IPS-18a (cell line): Measurements from ENCODE around the gene CD1C.
"Not testable (repeated sequence)": the region's sequence is repeated elsewhere in the genome, so short reads cannot be mapped to it uniquely, and the experiment has no call there.

ENCODE experiments used
- H3K27ac ChIP-seq: one replicate; pipeline ENCODE4 v1.5.1; 2013; ENCODE audit warnings: low read length
- H3K27me3 ChIP-seq: one replicate; pipeline ENCODE4 v1.6.1; 2013; ENCODE audit warnings: mild to moderate bottlenecking, low read length; ENCODE audit not compliant: control insufficient read depth, insufficient read depth
- H3K36me3 ChIP-seq: one replicate; pipeline ENCODE4 v1.6.1; 2013; ENCODE audit warnings: low read depth, low read length; ENCODE audit not compliant: control insufficient read depth
- H3K4me1 ChIP-seq: one replicate; pipeline ENCODE4 v1.6.1; 2013; ENCODE audit warnings: low read depth, low read length; ENCODE audit not compliant: control insufficient read depth
- H3K4me3 ChIP-seq: one replicate; pipeline ENCODE4 v1.5.1; 2013; ENCODE audit warnings: low read length
- H3K9ac ChIP-seq: one replicate; pipeline ENCODE4 v1.6.1; 2013; ENCODE audit warnings: mild to moderate bottlenecking, low read length, moderate library complexity
- H3K9me3 ChIP-seq: one replicate; pipeline ENCODE4 v1.6.1; 2013; ENCODE audit warnings: low read depth, low read length; ENCODE audit not compliant: control insufficient read depth

The CD1C gene

DNA sequence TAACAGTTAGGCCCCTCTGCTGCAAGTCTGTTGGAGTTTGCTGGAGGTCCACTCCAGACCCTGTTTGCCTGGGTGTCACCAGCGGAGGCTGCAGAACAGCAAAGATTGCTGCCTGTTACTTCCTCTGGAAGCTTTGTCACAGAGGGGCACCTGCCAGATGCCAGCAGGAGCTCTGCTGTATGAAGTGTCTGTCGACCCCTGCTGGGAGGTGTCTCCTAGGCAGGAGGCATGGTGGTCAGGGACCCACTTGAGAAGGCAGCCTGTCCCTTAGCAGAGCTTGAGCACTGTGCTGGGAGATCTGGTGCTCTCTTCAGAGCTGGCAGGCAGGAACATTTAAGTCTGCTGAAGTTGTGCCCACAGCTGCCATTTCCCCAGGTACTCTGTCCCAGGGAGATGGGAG is 7.3 kb upstream of the CD1C start:
- not testable (repeated sequence) for H3K9ac ChIP-seq, H3K27ac ChIP-seq, H3K27me3 ChIP-seq, H3K9me3 ChIP-seq, H3K4me3 ChIP-seq, H3K4me1 ChIP-seq, H3K36me3 ChIP-seq

GRCh38 chr1:158283965-158284364 is 5.8 kb upstream of the CD1C start:
- H3K4me1 ChIP-seq: no peaks in the 10 kb centered on the region
- no peak overlapping the region for H3K4me3 ChIP-seq
- no peak overlapping the region for H3K9ac ChIP-seq
- H3K9me3 ChIP-seq: peaks cover 4% of the 10 kb centered on the region
- H3K27me3 ChIP-seq: no peaks in the 10 kb centered on the region
- no peaks in the 10 kb centered on the region for H3K36me3 ChIP-seq
- H3K27ac ChIP-seq: no peak overlapping the region

- no peaks in the 10 kb centered on the region for H3K9me3 ChIP-seq
- no peaks in the 10 kb centered on the region for H3K36me3 ChIP-seq
- H3K4me3 ChIP-seq: no peak overlapping the region
- H3K4me1 ChIP-seq: no peaks in the 10 kb centered on the region
- H3K9ac ChIP-seq: no peak overlapping the region
- no peaks in the 10 kb centered on the region for H3K27me3 ChIP-seq
- H3K27ac ChIP-seq: no peak overlapping the region
Observed at GRCh38 chr1:158285756-158286241, 3.9 kb upstream of the CD1C start.

DNA sequence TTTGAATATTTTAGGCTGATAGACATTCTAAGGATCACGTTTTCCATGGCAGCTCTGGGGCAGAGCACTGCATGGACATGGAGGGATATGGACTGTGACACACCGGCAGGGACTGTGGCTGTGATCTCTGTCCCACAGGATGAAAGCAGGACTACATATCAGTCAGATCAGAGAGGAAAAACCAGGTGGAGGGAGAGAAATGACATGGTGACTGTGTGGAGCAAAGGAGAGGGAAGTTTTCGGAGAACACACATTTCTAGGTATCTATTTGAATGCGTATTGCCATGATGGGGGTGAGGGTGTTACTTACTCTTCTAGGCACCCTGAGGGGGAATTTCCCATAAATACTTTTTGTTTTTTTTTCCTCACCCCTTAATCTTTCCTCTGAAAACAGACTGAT is 3.2 kb upstream of the CD1C start:
- H3K9ac ChIP-seq: no peak overlapping the region
- no peaks in the 10 kb centered on the region for H3K27me3 ChIP-seq
- no peaks in the 10 kb centered on the region for H3K9me3 ChIP-seq
- H3K4me1 ChIP-seq: no peaks in the 10 kb centered on the region
- no peak overlapping the region for H3K4me3 ChIP-seq
- H3K27ac ChIP-seq: no peak overlapping the region
- H3K36me3 ChIP-seq: no peaks in the 10 kb centered on the region

DNA sequence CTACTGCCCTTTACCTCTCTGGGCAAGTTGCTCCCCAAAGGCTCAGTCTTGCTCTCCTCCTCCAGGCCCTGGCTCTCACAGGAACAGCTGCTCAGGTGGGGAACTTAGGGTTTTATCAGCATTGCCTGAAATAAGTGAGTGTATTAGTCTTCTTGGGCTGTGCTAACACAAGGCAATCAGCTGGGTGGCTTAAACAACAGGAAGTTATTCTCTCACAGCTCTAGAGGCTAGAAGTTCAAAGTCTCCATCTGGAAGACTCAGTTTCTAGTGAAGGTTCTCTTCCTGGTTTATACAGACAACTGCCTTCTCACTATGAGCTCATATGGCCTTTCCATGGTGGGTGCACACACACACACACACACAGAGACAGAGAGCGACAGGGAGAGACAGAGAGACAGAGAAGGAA is 2.8 kb upstream of the CD1C start:
- Histone ChIP-seq H3K27ac (no peak overlapping the region), H3K4me1 (no peaks in the 10 kb centered on the region), H3K27me3 (no peaks in the 10 kb centered on the region), H3K36me3 (no peaks in the 10 kb centered on the region), H3K9me3 (no peaks in the 10 kb centered on the region), H3K9ac (no peak overlapping the region), H3K4me3 (no peak overlapping the region)

GRCh38 chr1:158290321-158290844 is 660 bp downstream of the CD1C start:
- no peak overlapping the region for H3K4me3 ChIP-seq
- no peaks in the 10 kb centered on the region for H3K9me3 ChIP-seq
- no peaks in the 10 kb centered on the region for H3K4me1 ChIP-seq
- no peaks in the 10 kb centered on the region for H3K36me3 ChIP-seq
- no peak overlapping the region for H3K9ac ChIP-seq
- H3K27ac ChIP-seq: no peak overlapping the region
- H3K27me3 ChIP-seq: no peaks in the 10 kb centered on the region

GRCh38 chr1:158295791-158296190 is 6.1 kb downstream of the CD1C start:
- H3K9me3 ChIP-seq: no peaks in the 10 kb centered on the region
- H3K27me3 ChIP-seq: no peaks in the 10 kb centered on the region
- H3K4me1 ChIP-seq: no peaks in the 10 kb centered on the region
- H3K27ac ChIP-seq: no peak overlapping the region
- no peaks in the 10 kb centered on the region for H3K36me3 ChIP-seq
- no peak overlapping the region for H3K4me3 ChIP-seq
- no peak overlapping the region for H3K9ac ChIP-seq

DNA sequence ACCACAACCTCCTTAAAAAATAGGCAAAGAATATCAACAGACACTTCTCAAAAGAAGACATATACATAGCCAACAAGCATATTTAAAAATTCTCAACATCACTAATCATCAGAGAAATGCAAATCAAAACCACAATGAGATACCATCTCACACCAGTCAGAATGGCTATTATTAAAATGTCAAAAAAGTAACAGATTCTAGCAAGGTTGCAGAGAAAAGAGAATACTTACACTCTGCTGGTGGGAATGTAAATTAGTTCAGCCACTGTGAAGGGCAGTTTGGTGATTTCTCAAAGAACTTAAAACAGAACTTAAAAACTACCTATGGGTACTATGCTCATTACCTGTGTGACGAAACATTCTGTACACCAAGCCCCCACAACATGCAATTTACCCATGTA is 20.9 kb downstream of the CD1C start:
- Histone ChIP-seq H3K36me3 (no peaks in the 10 kb centered on the region), H3K9me3 (no peaks in the 10 kb centered on the region), H3K9ac (no peak overlapping the region), H3K27me3 (no peaks in the 10 kb centered on the region), H3K4me1 (no peaks in the 10 kb centered on the region), H3K27ac (no peak overlapping the region), H3K4me3 (no peak overlapping the region)

DNA sequence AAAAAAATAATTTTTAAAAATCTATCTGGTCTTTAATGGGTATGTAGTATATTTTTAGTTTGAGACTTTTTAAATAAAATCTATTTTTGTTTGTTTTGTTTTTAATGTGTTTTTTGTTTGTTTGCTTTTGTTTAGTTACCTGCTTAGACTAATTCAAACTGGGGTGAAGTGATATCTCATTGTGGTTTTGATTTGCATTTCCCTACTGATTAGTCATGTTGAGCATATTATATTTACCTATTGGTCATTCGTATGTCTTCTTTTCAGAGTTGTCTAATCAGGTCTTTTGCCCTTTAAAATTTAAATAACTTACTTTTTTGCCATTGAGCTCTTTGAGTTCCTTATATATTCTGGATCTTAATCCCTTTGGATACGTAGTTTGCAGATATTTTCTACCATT is 21.3 kb downstream of the CD1C start:
- H3K36me3 ChIP-seq: no peaks in the 10 kb centered on the region
- no peaks in the 10 kb centered on the region for H3K4me1 ChIP-seq
- H3K27ac ChIP-seq: no peak overlapping the region
- no peaks in the 10 kb centered on the region for H3K27me3 ChIP-seq
- no peak overlapping the region for H3K9ac ChIP-seq
- no peak overlapping the region for H3K4me3 ChIP-seq
- H3K9me3 ChIP-seq: no peaks in the 10 kb centered on the region

- H3K27ac ChIP-seq: no peak overlapping the region
- H3K9me3 ChIP-seq: no peaks in the 10 kb centered on the region
- no peaks in the 10 kb centered on the region for H3K27me3 ChIP-seq
- H3K4me3 ChIP-seq: no peak overlapping the region
- no peaks in the 10 kb centered on the region for H3K36me3 ChIP-seq
- H3K9ac ChIP-seq: no peak overlapping the region
- H3K4me1 ChIP-seq: no peaks in the 10 kb centered on the region
Observed at GRCh38 chr1:158323866-158324265, 34.1 kb downstream of the CD1C start.

DNA sequence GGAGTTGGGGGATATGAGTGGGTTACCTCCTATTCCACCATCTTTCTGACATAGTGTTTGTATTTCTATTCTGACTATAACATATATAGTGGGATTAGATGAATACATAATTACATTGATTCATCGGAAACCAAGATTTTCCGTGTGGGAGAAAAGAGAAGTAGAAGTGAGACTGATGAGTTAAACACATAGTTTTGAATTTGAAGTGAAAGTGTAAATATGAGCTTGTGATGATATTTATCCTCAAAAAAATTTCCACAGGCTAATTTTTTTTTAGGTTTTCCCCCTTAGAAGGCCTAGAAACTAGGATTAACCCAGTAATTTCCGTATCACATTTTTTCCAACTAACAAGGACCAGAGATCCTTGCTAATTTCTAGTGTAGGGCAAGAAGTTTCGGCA is 34.7 kb downstream of the CD1C start:
- no peaks in the 10 kb centered on the region for H3K27me3 ChIP-seq
- no peak overlapping the region for H3K9ac ChIP-seq
- H3K36me3 ChIP-seq: no peaks in the 10 kb centered on the region
- no peaks in the 10 kb centered on the region for H3K9me3 ChIP-seq
- no peak overlapping the region for H3K27ac ChIP-seq
- no peaks in the 10 kb centered on the region for H3K4me1 ChIP-seq
- no peak overlapping the region for H3K4me3 ChIP-seq

DNA sequence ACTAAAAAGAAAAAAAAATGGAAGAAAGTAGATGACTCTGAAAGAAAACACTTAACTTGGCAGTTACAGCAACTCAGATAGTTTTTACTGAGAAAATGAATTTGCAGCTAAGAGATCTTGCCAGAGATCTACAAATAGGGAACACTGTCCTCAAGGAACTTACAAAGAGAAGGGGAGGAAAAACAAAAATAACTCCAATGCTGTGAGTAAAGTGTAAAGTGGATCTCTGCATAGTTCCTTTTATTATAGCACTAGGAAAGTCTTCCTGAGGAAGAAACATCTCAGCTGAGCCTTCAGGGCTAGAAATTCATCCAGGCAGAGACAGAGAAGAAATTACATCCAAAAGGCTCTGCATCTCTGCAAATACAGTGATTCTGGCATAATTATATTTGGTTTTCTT is 37.8 kb downstream of the CD1C start:
- Histone ChIP-seq H3K9ac (no peak overlapping the region), H3K27ac (no peak overlapping the region), H3K36me3 (no peaks in the 10 kb centered on the region), H3K9me3 (no peaks in the 10 kb centered on the region), H3K4me1 (no peaks in the 10 kb centered on the region), H3K4me3 (no peak overlapping the region), H3K27me3 (no peaks in the 10 kb centered on the region)
